Spleen (tissue), 11 donors: ENCODE data around the gene ELFN2. TPM values are rescaled to one million over a fixed set of nuclear protein-coding genes. Genes with fewer than 3 reads are reported as not detected.

ENCODE experiments used
- DNase-seq: peaks from one replicate; pipeline ENCODE4 v3.0.0-alpha.2; 2020
- H3K27ac ChIP-seq, 8 donors: fragments of 200-600 bp; sonication (generic) in 7 of 8; 1 replicate in 4 of 8; 2 replicates in 4 of 8; pipeline versions ENCODE4 v1.5.0 to v1.8.0; 2016 to 2021; ENCODE audit warnings: inconsistent platforms in 4 of 8, mild to moderate bottlenecking in 4 of 8, moderate library complexity in 1 of 8
- H3K27me3 ChIP-seq, 7 donors: fragments of 200-600 bp; sonication (generic) in 6 of 7; replicated peaks in 1 of 7; 1 replicate in 4 of 7; 2 replicates in 3 of 7; pipeline versions ENCODE4 v1.5.0 to v1.8.0; 2016 to 2021; ENCODE audit warnings: inconsistent platforms in 3 of 7, mild to moderate bottlenecking in 1 of 7
- H3K36me3 ChIP-seq, 6 donors: fragments of 200-600 bp; sonication (generic) in 5 of 6; 1 replicate in 4 of 6; 2 replicates in 2 of 6; pipeline versions ENCODE4 v1.5.0 to v1.8.0; 2016 to 2021; ENCODE audit warnings: inconsistent platforms in 2 of 6
- H3K4me1 ChIP-seq, 6 donors: fragments of 200-600 bp; sonication (generic) in 5 of 6; 1 replicate in 3 of 6; 2 replicates in 3 of 6; pipeline versions ENCODE4 v1.5.0 to v1.8.0; 2016 to 2021; ENCODE audit warnings: inconsistent platforms in 3 of 6
- H3K4me3 ChIP-seq, 8 donors: fragments of 200-600 bp; sonication (generic) in 7 of 8; 1 replicate in 4 of 8; 2 replicates in 4 of 8; pipeline versions ENCODE4 v1.5.0 to v1.8.0; 2016 to 2021; ENCODE audit warnings: inconsistent platforms in 4 of 8, mild to moderate bottlenecking in 4 of 8, moderate library complexity in 2 of 8
- H3K9me3 ChIP-seq, 8 donors: fragments of 200-600 bp; sonication (generic) in 7 of 8; 1 replicate in 4 of 8; 2 replicates in 4 of 8; pipeline versions ENCODE4 v1.5.0 to v1.8.0; 2016 to 2021; ENCODE audit warnings: inconsistent platforms in 4 of 8
- CTCF ChIP-seq, 11 experiments: fragments of 200-600 bp in 7 of 11; fragments of 450-650 bp in 4 of 11; sonication (generic) in 4 of 11; IDR thresholded peaks in 8 of 11; conservative IDR thresholded peaks in 3 of 11; 1 replicate in 7 of 11; 2 replicates in 4 of 11; pipeline versions ENCODE4 v1.4.0 to v1.8.0; 2016 to 2021; ENCODE audit warnings: antibody characterized with exemption in 11 of 11, inconsistent platforms in 4 of 11, mild to moderate bottlenecking in 1 of 11
- POLR2A ChIP-seq, 3 donors: fragments of 450-650 bp; IDR thresholded peaks; one replicate each; pipeline ENCODE4 v1.5.1; 2017; ENCODE audit warnings: antibody characterized with exemption in 3 of 3, mild to moderate bottlenecking in 1 of 3
- POLR2AphosphoS5 ChIP-seq, 3 donors: sonication (generic); formaldehyde crosslinking; IDR thresholded peaks; one replicate each; pipeline ENCODE4 v1.5.1; 2017; ENCODE audit warnings: antibody characterized with exemption in 3 of 3
- WGBS, 5 donors: extraction: QIAGEN DNeasy Blood & Tissue Kit in 3 of 5; methylation state at CpG; one replicate each; pipeline versions ENCODE4 v1.1.5 to v1.1.7; 2013 to 2018; 5-methylcytosine and 5-hydroxymethylcytosine counted together
- intact Hi-C: fragments of 100-400 bp; cut with DNase I; formaldehyde crosslinking; loops from one replicate; pipeline ENCODE4 v1.15.0; 2023; ENCODE audit warnings: low total_unique reads
- polyA plus RNA-seq, 3 donors: library from polyadenylated mRNA; stranded (reverse); fragments of 200-250 nt; gene quantifications; one replicate each; pipeline ENCODE4 v1.2.1, GENCODE V29; 2013
- total RNA-seq, 7 donors: library from RNA; depleted of rRNA in 3 of 7; stranded (reverse); fragments of >200 nt in 3 of 7; fragmentation: NEBNext Ultra II Directional in 4 of 7; extraction: Animal tissue kit (Norgen Biotek cat#: 25700) in 4 of 7; gene quantifications; one replicate each; pipeline versions ENCODE4 v1.1.0 to v1.2.1, GENCODE V29; 2016 to 2021
- donor health status: healthy with polysubstance abuse.
- donor health status: DM: no; HTN: no; CAD: no; lungs with moderate emphysema.
- donor health status: DM: no; HTN: no; CAD: no.
- donor health status: Bipolar disorder and iron deficiency.
- donor health status: healthy.
- donor health status: DM: no; HTN: no; CAD: no.
- donor health status: DM: yes; HTN: yes; CAD: no.

The ELFN2 gene
- total and polyA plus RNA-seq, 10 donors: 0.02 to 0.19 (median 0.07) TPM; not detected in 1

GRCh38 chr22:37419969-37420685 lies 7.2 kb downstream of the ELFN2 start:
- H3K27me3 ChIP-seq: peaks cover 0 to 94% (median 41%) of the 10 kb centered on the region in 7 donors
- no peak for DNase-seq
- intact Hi-C loops: loop anchor here (10.0 kb wide), 2 partner anchors 85 to 155 kb away; no protein-coding TSS in a partner anchor
- 1 to 2% (median 2%) methylated on average over 14 to 70 of the region's 70 CpGs for WGBS, 5 donors
- no peaks in the 10 kb centered on the region for H3K9me3 ChIP-seq
- no peaks in the 10 kb centered on the region for H3K36me3 ChIP-seq
- H3K27ac ChIP-seq: no peak overlapping the region
- peaks cover 0 to 32% (median 16%) of the 10 kb centered on the region in 6 donors for H3K4me1 ChIP-seq
- peak overlapping the region in 7 of 8 donors; percentile 23 to 65 (median 25) for H3K4me3 ChIP-seq
- TF ChIP-seq POLR2A (IDR thresholded peaks at IDR 0.05) (no peak), POLR2AphosphoS5 (IDR thresholded peaks at IDR 0.05) (no peak), CTCF (IDR thresholded peaks at IDR 0.05 in 8 of 11, conservative IDR thresholded peaks at IDR 0.05 in 3 of 11) (no peak)

DNA sequence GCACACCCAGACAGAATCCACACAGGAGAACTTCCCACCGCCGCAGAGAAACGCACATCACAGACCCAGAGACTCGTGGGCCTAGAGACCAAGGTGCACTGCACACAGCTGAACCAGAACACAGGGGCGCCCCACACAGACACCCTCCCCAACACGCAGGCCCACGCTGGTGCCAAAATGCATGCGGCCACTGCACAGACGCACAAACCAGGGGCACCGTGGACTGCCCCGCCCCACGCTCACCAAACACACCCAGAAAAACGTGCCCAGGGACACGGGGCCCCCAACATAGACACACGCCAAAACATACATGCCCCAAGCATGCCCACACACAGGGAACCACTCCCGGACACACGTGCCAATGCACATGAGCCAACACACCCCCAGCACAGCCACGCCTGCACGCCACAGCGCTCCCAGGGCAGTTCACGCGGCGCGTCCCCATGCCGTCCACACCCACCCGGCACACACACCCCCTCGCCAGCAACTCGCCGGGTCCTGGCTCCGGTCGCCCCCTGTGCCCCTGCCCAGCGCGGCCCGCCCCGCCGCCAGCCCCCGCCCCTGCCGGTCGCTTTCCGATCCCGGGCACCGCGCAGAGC lies 7.8 kb downstream of the ELFN2 start:
- peaks cover 0 to 94% (median 43%) of the 10 kb centered on the region in 7 donors for H3K27me3 ChIP-seq
- no peaks in the 10 kb centered on the region for H3K9me3 ChIP-seq
- intact Hi-C loops: no loop called here
- no peak for TF ChIP-seq POLR2AphosphoS5 (IDR thresholded peaks at IDR 0.05)
- TF ChIP-seq CTCF (IDR thresholded peaks at IDR 0.05 in 8 of 11, conservative IDR thresholded peaks at IDR 0.05 in 3 of 11): no peak
- TF ChIP-seq POLR2A (IDR thresholded peaks at IDR 0.05): no peak
- no peak for DNase-seq
- H3K4me1 ChIP-seq: peaks cover 0 to 32% (median 16%) of the 10 kb centered on the region in 6 donors
- H3K27ac ChIP-seq: no peak overlapping the region
- peak overlapping the region in 7 of 8 donors; percentile 23 to 65 (median 25) for H3K4me3 ChIP-seq
- WGBS, 5 donors: 6 to 34% (median 24%) methylated on average over 19 to 43 of the region's 43 CpGs
- no peaks in the 10 kb centered on the region for H3K36me3 ChIP-seq

GRCh38 chr22:37418627-37419369 lies 8.5 kb downstream of the ELFN2 start:
- WGBS, 5 donors: 63 to 82% (median 77%) methylated on average over 28 of the region's 28 CpGs
- TF ChIP-seq CTCF (IDR thresholded peaks at IDR 0.05 in 8 of 11, conservative IDR thresholded peaks at IDR 0.05 in 3 of 11) (no peak), POLR2A (IDR thresholded peaks at IDR 0.05) (no peak), POLR2AphosphoS5 (IDR thresholded peaks at IDR 0.05) (no peak)
- no peak for DNase-seq
- no peak overlapping the region for H3K4me3 ChIP-seq
- intact Hi-C loops: no loop called here
- H3K4me1 ChIP-seq: peaks cover 0 to 32% (median 16%) of the 10 kb centered on the region in 6 donors
- H3K27me3 ChIP-seq: peaks cover 0 to 94% (median 43%) of the 10 kb centered on the region in 7 donors
- H3K27ac ChIP-seq: no peak overlapping the region
- H3K9me3 ChIP-seq: no peaks in the 10 kb centered on the region
- H3K36me3 ChIP-seq: no peaks in the 10 kb centered on the region
